Measurements from ENCODE around the gene GTF3C4.

Gene GTF3C4

GRCh38 chr9:132670457-132671391 lies at the start of gene GTF3C4:
GTF3C4 (plus strand) TSS chr9:132670464; CDS start chr9:132670599, 135 bp downstream.
- peak; percentile 27 for DNase-seq

- DNase-seq: no peak
These were observed 48.1 kb upstream of the GTF3C4 start for GRCh38 chr9:132622159-132622558.

DNA sequence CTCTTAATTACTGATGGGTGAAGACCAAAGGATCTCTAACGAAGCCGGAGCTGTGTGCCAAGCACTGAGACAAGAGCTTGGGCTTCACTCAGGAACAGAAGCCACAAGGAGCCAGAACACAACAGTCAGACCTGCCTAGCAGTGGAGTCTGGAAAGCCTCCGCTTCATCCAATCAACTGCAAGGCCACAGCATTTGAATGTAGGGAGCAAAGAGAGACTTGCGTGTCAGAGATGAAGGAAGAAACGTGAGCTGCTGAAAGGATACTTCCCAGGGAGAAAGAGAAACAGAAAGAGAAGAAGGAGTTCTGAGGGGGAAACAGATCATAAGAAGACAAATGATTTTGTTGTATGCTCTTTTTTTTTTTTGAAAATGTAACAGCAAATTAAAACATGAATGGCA lies 44.0 kb upstream of the GTF3C4 start:
- no peak for DNase-seq

DNA sequence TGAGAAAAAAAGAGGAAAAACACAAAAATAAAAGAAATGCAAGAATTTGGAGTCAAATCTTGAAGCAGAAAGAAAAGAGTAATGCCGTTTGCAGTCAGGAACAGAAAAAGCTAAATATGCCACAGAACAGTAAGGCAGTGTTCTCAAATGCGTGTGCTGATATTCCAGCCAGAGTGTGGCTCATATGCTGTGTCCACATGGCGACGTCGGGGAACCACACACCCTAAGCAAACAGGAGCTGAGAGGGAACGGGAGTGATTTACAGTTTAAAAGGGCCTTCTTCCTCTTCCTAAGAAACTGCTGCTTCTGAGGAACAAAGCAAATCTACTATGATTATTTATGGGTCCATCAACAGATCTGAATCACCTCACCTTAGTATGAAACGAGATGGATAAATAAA lies 43.2 kb upstream of the GTF3C4 start:
- no peak for DNase-seq

- no peak for DNase-seq
These were observed 42.7 kb upstream of the GTF3C4 start for GRCh38 chr9:132627594-132627993.

- no peak for DNase-seq
These were observed 41.5 kb upstream of the GTF3C4 start for GRCh38 chr9:132628746-132629145.

- no peak for DNase-seq
These were observed 40.1 kb upstream of the GTF3C4 start for GRCh38 chr9:132630116-132630515.

DNA sequence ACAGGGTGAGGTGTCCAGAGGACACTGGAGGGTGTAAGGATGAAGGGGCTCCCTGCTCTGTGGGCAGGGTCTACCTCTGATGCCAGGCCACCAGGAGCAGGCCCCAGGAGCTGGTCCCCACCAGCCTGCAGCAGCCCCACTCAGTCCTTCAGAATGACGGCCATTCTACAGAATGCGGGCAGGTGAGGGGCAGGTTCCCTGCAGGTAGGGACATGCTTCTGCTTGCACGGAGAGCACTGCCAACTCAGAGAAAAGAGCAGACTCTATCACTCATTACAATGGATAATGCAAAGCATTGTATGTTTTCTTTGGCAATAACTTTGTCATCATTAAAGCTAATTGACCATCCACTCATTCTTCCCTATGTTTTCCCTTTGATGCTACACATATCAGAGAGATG lies 39.5 kb upstream of the GTF3C4 start:
- no peak for DNase-seq

DNA sequence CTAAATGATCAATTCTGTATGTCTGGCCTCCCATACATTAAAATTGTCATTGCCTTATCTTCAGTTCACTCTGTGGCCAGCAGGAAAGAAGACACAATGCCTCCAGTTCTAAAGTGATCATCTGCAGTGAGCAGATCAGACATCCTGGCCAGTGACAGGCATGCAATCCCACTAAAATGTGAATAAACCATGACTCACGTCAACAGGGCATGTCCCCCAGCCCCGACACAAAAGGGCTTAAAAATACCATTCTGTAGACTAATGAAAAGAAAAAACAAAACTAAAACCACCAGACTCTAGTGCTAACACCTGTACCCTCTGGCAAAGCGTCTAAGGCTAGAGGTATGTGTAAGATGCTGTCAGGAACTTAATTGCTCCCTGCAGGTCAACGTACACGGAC lies 39.0 kb upstream of the GTF3C4 start:
- no peak for DNase-seq

- DNase-seq: no peak
These were observed 38.6 kb upstream of the GTF3C4 start for GRCh38 chr9:132631685-132632084.

- no peak for DNase-seq
These were observed 37.7 kb upstream of the GTF3C4 start for GRCh38 chr9:132632413-132633129.

DNA sequence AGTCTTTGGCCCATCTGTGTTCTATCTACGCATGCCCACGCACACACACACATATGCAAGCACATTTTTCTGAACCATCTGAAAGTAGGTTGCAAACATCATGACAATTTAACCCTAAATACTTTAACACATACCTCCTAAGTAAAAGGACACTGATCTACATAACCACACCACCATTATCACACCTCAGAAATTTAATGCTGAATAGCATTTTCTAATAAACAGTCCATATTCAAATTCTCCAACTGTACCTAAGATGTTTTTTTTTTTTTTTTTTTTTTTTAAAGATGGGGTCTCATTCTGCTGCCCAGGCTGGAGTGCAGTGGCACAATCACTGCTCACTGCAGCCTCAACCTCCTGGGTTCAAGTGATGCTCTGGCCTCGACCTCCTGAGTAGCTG lies 35.9 kb upstream of the GTF3C4 start:
- no peak for DNase-seq

- peak; percentile 11 for DNase-seq
These were observed 32.9 kb upstream of the GTF3C4 start for GRCh38 chr9:132637351-132637750.

DNA sequence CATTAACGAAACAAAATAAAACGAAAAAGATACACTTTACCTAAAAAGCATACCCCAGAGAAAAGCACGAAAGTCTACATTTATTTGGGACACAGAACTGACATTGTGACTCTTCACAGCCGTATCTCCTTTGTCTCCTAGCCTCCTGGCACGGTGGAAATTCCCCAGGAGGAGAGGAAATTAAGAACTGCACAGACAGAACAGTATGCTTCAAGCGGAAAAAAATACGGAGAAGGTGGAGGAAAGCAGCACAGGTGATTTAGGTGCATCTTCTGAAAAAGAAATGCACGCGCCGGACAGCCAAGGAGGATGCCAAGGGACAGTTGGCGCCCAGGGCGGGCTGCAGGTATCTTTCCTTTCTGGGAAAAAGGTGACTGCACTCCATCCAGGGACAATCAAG lies 32.5 kb upstream of the GTF3C4 start:
- DNase-seq: no peak

DNA sequence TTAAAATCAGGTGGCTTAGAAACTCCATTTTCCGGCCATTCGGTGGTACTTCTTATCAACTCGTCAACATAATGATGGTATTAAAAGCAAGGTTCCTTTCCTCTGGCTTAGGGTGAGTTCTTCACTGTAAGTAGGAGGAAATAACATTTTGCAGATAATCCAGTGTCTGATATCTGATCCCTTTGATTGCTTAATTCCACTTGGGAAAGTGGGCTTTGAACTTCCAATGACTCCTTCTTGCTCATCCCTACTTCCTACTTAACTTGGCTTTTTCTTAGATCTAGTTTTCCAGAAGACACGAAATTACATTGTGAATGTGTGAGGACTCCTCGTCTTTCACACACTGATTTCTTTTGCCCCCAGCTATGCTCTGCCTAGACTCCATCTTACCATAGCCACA lies 32.0 kb upstream of the GTF3C4 start:
- no peak for DNase-seq

DNA sequence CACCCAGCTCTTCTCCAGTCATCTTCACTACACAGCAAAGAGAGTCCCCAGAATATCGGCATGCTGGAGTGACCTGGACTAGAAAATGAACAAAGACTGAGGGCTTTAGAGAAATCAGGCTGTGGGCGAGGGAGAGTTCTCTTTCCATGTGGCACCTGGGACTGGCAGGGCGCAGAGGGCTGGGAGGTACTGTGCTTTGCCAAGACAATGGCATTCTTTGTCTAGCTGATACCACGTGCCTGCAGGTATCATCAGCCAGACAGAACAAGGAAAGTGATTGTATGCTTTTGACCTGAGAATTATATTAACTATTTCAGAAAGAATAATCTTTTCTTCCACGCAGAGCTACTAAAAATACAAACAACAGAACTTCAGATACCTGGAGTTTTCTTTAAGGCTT lies 30.9 kb upstream of the GTF3C4 start:
- no peak for DNase-seq

DNA sequence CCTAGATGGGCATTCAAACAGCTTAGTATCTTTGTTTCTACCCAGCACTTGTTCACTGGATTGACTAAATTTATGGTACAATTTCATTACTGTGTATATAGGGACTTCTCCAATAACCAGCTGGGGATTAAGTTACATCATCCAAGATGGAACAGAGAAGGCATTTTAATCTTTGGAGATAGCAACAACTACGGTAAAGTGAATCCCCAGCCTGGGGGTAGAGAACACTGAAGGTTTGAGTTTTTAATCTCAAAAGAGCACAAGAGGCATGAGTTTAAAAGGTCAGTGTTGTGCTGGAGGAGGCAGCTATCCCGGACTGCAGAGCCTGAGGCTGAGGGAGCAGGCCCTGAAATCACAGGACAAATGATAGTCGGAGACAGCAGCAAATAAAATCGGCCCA lies 29.0 kb upstream of the GTF3C4 start:
- no peak for DNase-seq

GRCh38 chr9:132644251-132644650 lies 26.0 kb upstream of the GTF3C4 start:
- DNase-seq: no peak

DNA sequence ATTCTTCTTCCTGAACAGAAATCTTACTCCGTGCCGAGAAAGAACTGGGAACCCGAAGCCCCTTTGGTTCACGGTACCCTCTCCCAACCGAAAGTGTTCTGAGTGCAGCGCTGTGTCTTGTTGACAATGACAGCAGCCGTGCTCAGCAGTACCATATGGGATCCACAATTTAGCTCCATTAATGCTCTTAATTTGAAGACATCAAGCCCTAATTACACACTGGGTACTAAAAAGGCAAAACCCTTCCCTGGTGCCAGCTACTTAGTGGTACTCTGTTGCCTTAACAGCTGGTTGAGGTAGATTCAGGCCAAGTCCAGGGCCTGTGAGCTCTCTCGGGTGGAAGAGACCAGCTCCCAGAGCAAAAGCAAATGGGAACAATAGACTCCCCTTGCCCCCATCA lies 25.0 kb upstream of the GTF3C4 start:
- DNase-seq: no peak

- no peak for DNase-seq
These were observed 24.6 kb upstream of the GTF3C4 start for GRCh38 chr9:132645711-132646110.

DNA sequence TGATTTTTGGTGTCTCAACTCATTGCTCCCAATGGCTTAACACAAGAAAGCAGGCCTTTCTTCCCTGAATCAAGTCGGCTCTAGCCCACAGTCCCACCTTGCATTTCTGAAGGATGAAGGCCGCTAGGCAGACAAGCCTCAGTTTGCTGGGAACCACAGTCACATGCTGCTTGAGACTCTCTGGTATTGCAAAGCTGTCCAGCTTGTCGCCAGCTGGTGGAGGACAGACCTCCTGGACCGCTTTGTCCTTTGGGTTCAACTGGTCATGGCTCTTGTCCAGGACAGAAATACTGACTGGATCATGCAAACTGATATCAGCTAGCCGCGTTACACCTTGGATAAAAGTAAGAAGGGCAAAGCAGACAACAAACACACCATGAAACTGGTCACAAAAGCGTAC lies 23.5 kb upstream of the GTF3C4 start:
- no peak for DNase-seq

DNA sequence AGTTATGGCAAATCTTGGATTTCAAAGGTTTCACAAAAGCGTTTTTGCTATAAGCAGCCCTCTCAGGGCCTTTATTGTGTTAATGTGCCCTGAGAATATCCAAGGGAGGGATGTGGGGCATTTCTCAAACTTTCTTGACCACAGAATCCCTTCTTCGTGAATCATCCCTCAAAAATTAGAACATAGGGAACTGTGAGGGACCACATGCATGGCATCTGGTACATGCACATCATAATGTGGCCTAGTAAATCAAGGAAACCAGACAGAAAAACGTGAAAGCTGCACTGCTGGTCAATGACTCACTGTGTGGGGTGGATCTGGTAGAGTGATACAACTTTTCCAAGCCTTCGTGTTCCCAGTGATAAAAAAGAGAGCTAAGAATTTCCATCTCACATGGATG lies 22.9 kb upstream of the GTF3C4 start:
- DNase-seq: no peak

- DNase-seq: no peak
These were observed 22.5 kb upstream of the GTF3C4 start for GRCh38 chr9:132647806-132648205.

- DNase-seq: no peak
These were observed 22.0 kb upstream of the GTF3C4 start for GRCh38 chr9:132648283-132648682.
